T-cell (primary cell): ENCODE measurements around the gene MYMK. TPM values are rescaled to one million over a fixed set of nuclear protein-coding genes. Genes with fewer than 3 reads are reported as not detected.

ENCODE experiments used
- ATAC-seq, 4 experiments: fragments of 200-7000 bp in 3 of 4; fragments of 150-1000 bp in 1 of 4; cut with Tn5 transposase; replicated peaks in 1 of 4; 1 replicate in 3 of 4; 2 replicates in 1 of 4; pipeline ENCODE4 v1.10.0; 2021; ENCODE audit warnings: moderate library complexity in 3 of 4, mild to moderate bottlenecking in 2 of 4, moderate number of reproducible peaks in 1 of 4
- CTCF ChIA-PET, 2 donors: fragments of 300-600 bp; sonication (Branson Sonifier 250); formaldehyde crosslinking; loops; one replicate each; lab custom pipeline; 2022; ENCODE audit warnings: antibody characterized with exemption in 2 of 2; lab: Charles Lee
- POLR2A ChIA-PET, 2 donors: fragments of 300-600 bp; sonication (Branson Sonifier 250); formaldehyde crosslinking; loops; one replicate each; lab custom pipeline; 2022; ENCODE audit warnings: antibody characterized with exemption in 2 of 2; lab: Charles Lee
- DNase-seq, 35 experiments: peaks; one replicate each; pipeline versions ENCODE4 v3.0.0 to v3.0.0-alpha.2; 2013 to 2023
- H3K27ac ChIP-seq: one replicate; pipeline ENCODE4 v1.5.1; 2013; ENCODE audit warnings: low read length
- H3K27me3 ChIP-seq, 2 experiments: replicated peaks in 1 of 2; 1 replicate in 1 of 2; 2 replicates in 1 of 2; pipeline versions ENCODE4 v1.6.1 to v1.7.0; 2013; ENCODE audit warnings: low read length in 1 of 2, mixed read lengths in 1 of 2; ENCODE audit not compliant: control insufficient read depth in 2 of 2, insufficient read depth in 2 of 2; ENCODE audit errors: extremely low read depth in 1 of 2
- H3K36me3 ChIP-seq, 2 donors: 1 replicate in 1 of 2; 2 replicates in 1 of 2; pipeline versions ENCODE4 v1.6.1 to v1.7.0; 2013; ENCODE audit warnings: low read length in 1 of 2; ENCODE audit not compliant: control insufficient read depth in 2 of 2, insufficient read depth in 1 of 2; ENCODE audit errors: extremely low read depth in 1 of 2
- H3K4me1 ChIP-seq, 2 experiments: 1 replicate in 1 of 2; 2 replicates in 1 of 2; pipeline versions ENCODE4 v1.6.1 to v1.7.0; 2013; ENCODE audit warnings: low read length in 2 of 2, mixed read lengths in 1 of 2; ENCODE audit not compliant: insufficient read depth in 2 of 2, control insufficient read depth in 1 of 2; ENCODE audit errors: extremely low read depth in 1 of 2
- H3K4me3 ChIP-seq, 2 donors: 1 replicate in 1 of 2; 2 replicates in 1 of 2; pipeline versions ENCODE4 v1.5.1 to v1.7.0; 2013; ENCODE audit warnings: mild to moderate bottlenecking in 2 of 2, low read length in 1 of 2, moderate library complexity in 1 of 2; ENCODE audit not compliant: control insufficient read depth in 1 of 2; ENCODE audit errors: extremely low read depth in 1 of 2
- H3K9me3 ChIP-seq: 2 replicates; pipeline ENCODE4 v1.7.0; 2013
- H3K27ac Mint-ChIP-seq, 2 donors: one replicate each; pipeline ENCODE4 v1.8.0; 2020 to 2021; ENCODE audit warnings: mild to moderate bottlenecking in 2 of 2, mixed read lengths in 2 of 2
- H3K27me3 Mint-ChIP-seq, 2 donors: one replicate each; pipeline ENCODE4 v1.8.0; 2021 to 2022; ENCODE audit warnings: mixed read lengths in 2 of 2
- H3K36me3 Mint-ChIP-seq: one replicate; pipeline ENCODE4 v1.8.0; 2021; ENCODE audit warnings: mixed read lengths
- H3K4me1 Mint-ChIP-seq, 3 donors: one replicate each; pipeline ENCODE4 v1.8.0; 2020 to 2022; ENCODE audit warnings: mixed read lengths in 3 of 3, mild to moderate bottlenecking in 1 of 3
- H3K4me3 Mint-ChIP-seq, 3 donors: one replicate each; pipeline ENCODE4 v1.8.0; 2020 to 2022; ENCODE audit warnings: mild to moderate bottlenecking in 3 of 3, mixed read lengths in 3 of 3, moderate library complexity in 3 of 3
- H3K9me3 Mint-ChIP-seq, 3 donors: one replicate each; pipeline ENCODE4 v1.8.0; 2020 to 2022; ENCODE audit warnings: mixed read lengths in 3 of 3
- WGBS: methylation state at CpG from one replicate; pipeline ENCODE4 v1.1.5; 2013; ENCODE audit warnings: missing lambda C conversion rate; ENCODE audit not compliant: insufficient coverage; 5-methylcytosine and 5-hydroxymethylcytosine counted together
- total RNA-seq, 35 experiments: library from RNA in 6 of 35; stranded (reverse) in 6 of 35; fragments of 120-200 nt in 1 of 35; gene quantifications; one replicate each; pipeline versions ENCODE4 v1.2.1 to v1.2.4 and lab custom pipeline; 2013 to 2026

The MYMK gene
- total RNA-seq, 5 donors from 2014 or later (not counting 1 experiment from before 2014, with no cell fraction given) = not detected

GRCh38 chr9:133512253-133513213, 12.2 kb downstream of the MYMK start:
- no peak overlapping the region for H3K27ac ChIP-seq
- H3K9me3 ChIP-seq = no peaks in the 10 kb centered on the region
- ATAC-seq (no peak), DNase-seq (no peak)
- POLR2A ChIA-PET = no interaction called here
- Mint-ChIP-seq H3K9me3 (no peaks in the 10 kb centered on the region), H3K4me1 (peaks cover 16 to 27% (median 20%) of the 10 kb centered on the region in 3 donors), H3K4me3 (no peak overlapping the region), H3K27ac (no peak overlapping the region), H3K36me3 (no peaks in the 10 kb centered on the region), H3K27me3 (peaks cover 0 to 4% of the 10 kb centered on the region in 2 donors)
- no peak overlapping the region for H3K4me3 ChIP-seq
- H3K4me1 ChIP-seq = peaks cover 12 to 26% of the 10 kb centered on the region in 2 experiments
- 93% methylated on average over 18 of the region's 19 CpGs for WGBS
- no peaks in the 10 kb centered on the region for H3K36me3 ChIP-seq
- CTCF ChIA-PET = no interaction called here
- peaks cover 0 to 24% of the 10 kb centered on the region in 2 experiments for H3K27me3 ChIP-seq

DNA sequence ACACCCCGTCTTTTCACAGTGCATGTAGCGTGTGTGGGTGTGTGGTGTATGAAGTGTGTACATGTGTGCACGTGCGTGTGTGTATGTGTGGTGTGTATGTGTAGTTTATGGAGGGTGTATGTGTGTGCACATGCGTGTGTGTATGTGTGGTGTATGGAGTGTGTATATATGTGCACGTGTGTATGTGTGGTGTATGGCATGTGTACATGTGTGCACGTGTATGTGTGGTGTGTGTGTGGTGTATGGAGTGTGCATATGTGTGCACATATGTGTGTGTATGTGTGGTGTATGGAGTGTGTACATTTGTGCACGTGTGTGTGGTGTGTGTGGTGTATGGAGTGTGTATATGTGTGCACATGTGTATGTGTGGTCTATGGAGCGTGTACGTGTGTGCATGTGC, 13.2 kb downstream of the MYMK start:
- no peak overlapping the region for H3K4me3 ChIP-seq
- Mint-ChIP-seq H3K9me3 (no peaks in the 10 kb centered on the region), H3K27ac (no peak overlapping the region), H3K27me3 (peaks cover 0 to 4% of the 10 kb centered on the region in 2 donors), H3K4me3 (no peak overlapping the region), H3K36me3 (no peaks in the 10 kb centered on the region), H3K4me1 (peaks cover 16 to 27% (median 22%) of the 10 kb centered on the region in 3 donors)
- H3K36me3 ChIP-seq = no peaks in the 10 kb centered on the region
- POLR2A ChIA-PET = no interaction called here
- ATAC-seq (no peak), DNase-seq (no peak)
- H3K4me1 ChIP-seq = peaks cover 12 to 34% of the 10 kb centered on the region in 2 experiments
- peaks cover 0 to 25% of the 10 kb centered on the region in 2 experiments for H3K27me3 ChIP-seq
- H3K27ac ChIP-seq = no peak overlapping the region
- WGBS = 87% methylated on average over 10 of the region's 10 CpGs
- H3K9me3 ChIP-seq = no peaks in the 10 kb centered on the region
- CTCF ChIA-PET = no interaction called here

DNA sequence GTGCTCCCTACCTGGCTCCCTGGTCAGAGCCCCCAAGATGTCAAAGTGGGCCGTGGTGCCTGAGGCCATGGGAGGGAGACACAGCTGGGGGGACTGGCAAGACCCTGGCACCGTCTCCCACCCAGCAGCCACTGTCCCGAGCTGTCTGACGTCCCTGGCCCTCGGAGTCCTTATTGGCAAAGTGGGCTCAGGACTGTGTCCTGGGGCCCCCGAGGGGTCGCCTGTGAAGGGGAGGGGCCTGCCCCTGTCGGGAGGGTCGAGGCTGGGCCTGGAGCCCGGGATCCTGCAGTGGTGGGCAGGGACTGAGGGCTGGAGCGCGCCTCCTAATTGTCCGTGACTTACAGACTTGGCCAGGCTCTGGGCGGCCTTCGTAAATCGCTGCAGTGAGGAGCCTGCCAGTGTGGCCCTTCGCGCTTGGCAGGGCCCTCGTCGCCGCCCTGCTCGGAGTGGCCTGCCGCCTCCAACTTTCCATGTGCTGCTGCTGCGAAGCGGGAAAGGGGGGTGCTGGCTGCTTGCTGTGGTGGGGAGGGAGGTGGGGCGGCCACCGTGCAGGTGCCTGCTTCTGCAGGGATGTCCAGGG, 13.7 kb downstream of the MYMK start:
- WGBS = 97% methylated on average over 25 of the region's 27 CpGs
- no peaks in the 10 kb centered on the region for H3K9me3 Mint-ChIP-seq
- peak overlapping the region in 1 of 2 donors; percentile 52 for H3K27ac Mint-ChIP-seq
- H3K27ac ChIP-seq = no peak overlapping the region
- no peaks in the 10 kb centered on the region for H3K9me3 ChIP-seq
- peaks cover 16 to 27% (median 22%) of the 10 kb centered on the region in 3 donors for H3K4me1 Mint-ChIP-seq
- peaks cover 0 to 19% of the 10 kb centered on the region in 2 experiments for H3K27me3 ChIP-seq
- ChIA-PET POLR2A (no interaction called here), CTCF (no interaction called here)
- H3K4me3 Mint-ChIP-seq = peak overlapping the region in 1 of 3 donors; percentile 38
- H3K4me1 ChIP-seq = peaks cover 12 to 34% of the 10 kb centered on the region in 2 experiments
- no peak for ATAC-seq
- DNase-seq = no peak
- H3K36me3 Mint-ChIP-seq = no peaks in the 10 kb centered on the region
- H3K27me3 Mint-ChIP-seq = peaks cover 0 to 3% of the 10 kb centered on the region in 2 donors
- no peak overlapping the region for H3K4me3 ChIP-seq
- H3K36me3 ChIP-seq = no peaks in the 10 kb centered on the region

DNA sequence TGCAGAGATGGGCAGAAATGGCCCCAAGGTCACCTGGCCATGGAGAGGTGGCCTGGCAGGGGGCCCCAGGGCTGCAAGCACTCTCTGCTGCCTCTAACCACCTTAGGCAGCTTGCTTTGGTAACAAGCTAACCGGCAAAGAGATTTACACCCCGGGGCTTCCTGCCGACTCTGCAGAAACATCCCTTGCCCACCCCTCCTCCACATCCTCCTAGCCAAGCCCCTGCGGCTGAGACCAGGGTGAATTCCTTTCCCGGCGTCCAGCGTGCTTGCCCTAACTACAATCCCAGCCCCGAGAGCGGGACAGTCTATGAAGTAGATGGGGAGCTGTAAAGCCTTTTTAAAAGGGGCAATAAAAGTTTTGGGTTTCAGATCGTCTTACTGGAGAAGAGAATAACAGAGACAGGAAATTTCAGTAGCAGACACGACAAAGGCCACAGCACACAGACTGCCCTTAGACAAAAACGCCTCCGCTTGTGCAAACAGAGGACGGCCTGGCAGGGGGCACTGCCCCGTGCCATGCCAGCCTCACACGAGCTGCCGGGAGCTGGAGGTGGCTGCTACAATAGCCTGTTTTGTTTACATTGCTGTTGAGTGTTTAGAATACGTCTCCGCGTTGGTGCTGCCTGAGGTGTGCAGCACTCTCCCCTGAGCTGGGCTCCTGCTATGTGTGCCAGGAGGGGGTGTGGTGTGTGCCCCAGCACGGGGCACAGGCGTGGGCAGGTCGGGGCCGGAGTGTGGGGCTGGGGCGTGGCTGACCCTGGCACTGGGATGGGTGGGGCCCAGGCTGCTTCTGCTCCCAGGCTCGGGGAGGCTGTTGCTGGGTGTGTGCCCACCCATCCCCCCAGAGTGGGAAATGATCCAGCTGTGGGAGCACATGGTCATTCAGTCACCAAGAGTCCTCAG, 15.3 kb downstream of the MYMK start:
- peaks cover 0 to 13% of the 10 kb centered on the region in 2 experiments for H3K27me3 ChIP-seq
- H3K4me1 ChIP-seq = peaks cover 12 to 34% of the 10 kb centered on the region in 2 experiments
- DNase-seq (peak in 24 of 35 experiments; percentile 10 to 61 (median 29)), ATAC-seq (peak; percentile 85 to 91 (median 88))
- Mint-ChIP-seq H3K27ac (peak overlapping the region; percentile 97 to 99), H3K36me3 (no peaks in the 10 kb centered on the region), H3K27me3 (no peaks in the 10 kb centered on the region), H3K4me3 (peak overlapping the region; percentile 74 to 81 (median 77)), H3K4me1 (peaks cover 16 to 27% (median 22%) of the 10 kb centered on the region in 3 donors), H3K9me3 (no peaks in the 10 kb centered on the region)
- POLR2A ChIA-PET = interaction anchor here in 1 of 2 donors (0.7 kb wide), 1 partner anchor 14 kb away, joined by 6 read pairs; no protein-coding TSS in a partner anchor
- no peaks in the 10 kb centered on the region for H3K36me3 ChIP-seq
- H3K27ac ChIP-seq = peak overlapping the region; percentile 65
- WGBS = 6% methylated on average over 18 of the region's 26 CpGs
- CTCF ChIA-PET = interaction anchor here in 1 of 2 donors (0.7 kb wide), 1 partner anchor 1607 kb away, joined by 3 read pairs; no protein-coding TSS in a partner anchor
- H3K9me3 ChIP-seq = no peaks in the 10 kb centered on the region
- peak overlapping the region; percentile 10 to 25 for H3K4me3 ChIP-seq

DNA sequence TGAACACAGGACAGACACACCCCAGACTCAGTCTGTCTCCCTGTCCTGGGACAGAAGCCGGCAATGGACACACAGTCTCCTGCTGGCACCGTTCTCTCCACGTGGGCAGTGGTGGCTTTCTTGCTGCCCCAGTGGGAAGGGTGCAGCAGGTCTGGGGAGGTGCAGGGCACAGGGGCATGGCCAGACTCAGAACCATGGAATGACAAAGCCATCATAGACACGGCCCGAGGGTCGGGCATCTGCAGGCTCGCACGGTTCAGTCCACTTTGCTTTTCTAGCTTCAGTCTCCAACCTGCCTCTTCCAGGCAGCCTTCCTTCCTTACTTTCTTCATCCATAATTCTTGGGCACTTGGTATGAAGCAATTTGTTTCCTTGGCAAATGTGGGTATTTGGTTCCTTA, 16.7 kb downstream of the MYMK start:
- POLR2A ChIA-PET = no interaction called here
- Mint-ChIP-seq H3K27me3 (peaks cover 0 to 8% of the 10 kb centered on the region in 2 donors), H3K9me3 (no peaks in the 10 kb centered on the region), H3K4me3 (peak overlapping the region in 1 of 3 donors; percentile 81), H3K4me1 (peaks cover 16 to 27% (median 22%) of the 10 kb centered on the region in 3 donors), H3K36me3 (no peaks in the 10 kb centered on the region), H3K27ac (peak overlapping the region; percentile 97 to 99)
- ATAC-seq (no peak), DNase-seq (no peak)
- WGBS = 96% methylated on average over 3 of the region's 8 CpGs
- CTCF ChIA-PET = no interaction called here
- Histone ChIP-seq H3K4me1 (peaks cover 12 to 34% of the 10 kb centered on the region in 2 experiments), H3K27ac (peak overlapping the region; percentile 65), H3K9me3 (no peaks in the 10 kb centered on the region), H3K36me3 (no peaks in the 10 kb centered on the region), H3K4me3 (no peak overlapping the region), H3K27me3 (peaks cover 0 to 15% of the 10 kb centered on the region in 2 experiments)
